Esophagus muscularis mucosa (tissue), 4 donors: ENCODE results near the gene ANKRD13D. TPM values are rescaled to one million over a fixed set of nuclear protein-coding genes. Genes with fewer than 3 reads are reported as not detected.

Experiments used
- DNase-seq: peaks from one replicate; pipeline ENCODE4 v3.0.0-alpha.2; 2017; ENCODE audit errors: extremely low spot score
- H3K27ac ChIP-seq, 4 donors: fragments of 200-600 bp; sonication (generic); replicated peaks in 1 of 4; 1 replicate in 3 of 4; 2 replicates in 1 of 4; pipeline ENCODE4 v1.5.1; 2016 to 2019; ENCODE audit warnings: mild to moderate bottlenecking in 1 of 4
- H3K27me3 ChIP-seq, 4 donors: fragments of 200-600 bp; sonication (generic); one replicate each; pipeline versions ENCODE4 v1.5.1 to v1.6.0; 2016 to 2019
- H3K36me3 ChIP-seq, 4 donors: fragments of 200-600 bp; sonication (generic); one replicate each; pipeline ENCODE4 v1.5.1; 2016 to 2019
- H3K4me1 ChIP-seq, 4 donors: fragments of 200-600 bp; sonication (generic); one replicate each; pipeline ENCODE4 v1.5.1; 2016 to 2019
- H3K4me3 ChIP-seq, 4 donors: fragments of 200-600 bp; sonication (generic); 1 replicate in 2 of 4; 2 replicates in 2 of 4; pipeline ENCODE4 v1.5.1; 2016 to 2019; ENCODE audit warnings: mild to moderate bottlenecking in 4 of 4, moderate library complexity in 1 of 4
- H3K9me3 ChIP-seq, 4 donors: fragments of 200-600 bp; sonication (generic); 1 replicate in 3 of 4; 2 replicates in 1 of 4; pipeline ENCODE4 v1.5.1; 2016 to 2019
- CTCF ChIP-seq, 3 experiments: fragments of 200-600 bp in 2 of 3; fragments of 450-650 bp in 1 of 3; sonication (generic) in 2 of 3; IDR thresholded peaks; one replicate each; pipeline ENCODE4 v1.5.1; 2017 to 2019; ENCODE audit warnings: antibody characterized with exemption in 3 of 3, mild to moderate bottlenecking in 2 of 3, moderate library complexity in 1 of 3
- EP300 ChIP-seq: sonication (generic); formaldehyde crosslinking; IDR thresholded peaks from one replicate; pipeline ENCODE4 v1.6.1; 2017; ENCODE audit warnings: antibody characterized with exemption
- POLR2A ChIP-seq: fragments of 450-650 bp; IDR thresholded peaks from one replicate; pipeline ENCODE4 v1.6.1; 2017; ENCODE audit warnings: antibody characterized with exemption, moderate library complexity, mild to moderate bottlenecking, low read depth
- POLR2AphosphoS5 ChIP-seq, 2 donors: sonication (generic); formaldehyde crosslinking; IDR thresholded peaks; one replicate each; pipeline ENCODE4 v1.6.1; 2017; ENCODE audit warnings: antibody characterized with exemption in 2 of 2
- WGBS: methylation state at CpG from one replicate; pipeline ENCODE4 v1.1.5; 2018; 5-methylcytosine and 5-hydroxymethylcytosine counted together
- intact Hi-C: fragments of 100-400 bp; cut with DNase I; formaldehyde crosslinking; loops from one replicate; pipeline ENCODE4 v1.15.1; 2023
- total RNA-seq, 4 donors: library from RNA; depleted of rRNA; stranded (reverse); fragments of >200 nt; gene quantifications; one replicate each; pipeline versions ENCODE4 v1.1.0 to v1.2.1, GENCODE V29; 2016

ANKRD13D gene
- total RNA-seq, 4 donors from 2014 or later, result 27.7 to 53.0 (median 39.5) TPM

GRCh38 chr11:67299471-67300191 is 10.5 kb downstream of the ANKRD13D start:
- intact Hi-C loops, result no loop called here
- Histone ChIP-seq H3K4me3 (no peak overlapping the region), H3K4me1 (peaks cover 23 to 33% (median 28%) of the 10 kb centered on the region in 4 donors), H3K9me3 (peaks cover 0 to 9% (median 3%) of the 10 kb centered on the region in 4 donors), H3K27me3 (no peaks in the 10 kb centered on the region), H3K36me3 (peaks cover 35 to 63% (median 50%) of the 10 kb centered on the region in 4 donors), H3K27ac (no peak overlapping the region)
- 96% methylated on average over 9 of the region's 29 CpGs for WGBS
- TF ChIP-seq POLR2AphosphoS5 (IDR thresholded peaks at IDR 0.05) (no peak), CTCF (IDR thresholded peaks at IDR 0.05) (no peak), POLR2A (no peak), EP300 (no peak)
- DNase-seq, result no peak

- Histone ChIP-seq H3K4me3 (no peak overlapping the region), H3K9me3 (peaks cover 0 to 9% (median 3%) of the 10 kb centered on the region in 4 donors), H3K36me3 (peaks cover 32 to 58% (median 43%) of the 10 kb centered on the region in 4 donors), H3K27me3 (no peaks in the 10 kb centered on the region), H3K27ac (no peak overlapping the region), H3K4me1 (peaks cover 24 to 38% (median 35%) of the 10 kb centered on the region in 4 donors)
- WGBS, result 98% methylated on average over 13 of the region's 13 CpGs
- TF ChIP-seq POLR2A (no peak), EP300 (no peak), CTCF (IDR thresholded peaks at IDR 0.05) (no peak), POLR2AphosphoS5 (IDR thresholded peaks at IDR 0.05) (no peak)
- no peak for DNase-seq
- intact Hi-C loops, result no loop called here
Observed at GRCh38 chr11:67300256-67300755, 11.2 kb downstream of the ANKRD13D start.

GRCh38 chr11:67300756-67301312 is 11.7 kb downstream of the ANKRD13D start:
- H3K36me3 ChIP-seq, result peaks cover 28 to 55% (median 40%) of the 10 kb centered on the region in 4 donors
- H3K4me3 ChIP-seq, result no peak overlapping the region
- H3K27ac ChIP-seq, result no peak overlapping the region
- peaks cover 24 to 42% (median 39%) of the 10 kb centered on the region in 4 donors for H3K4me1 ChIP-seq
- 96% methylated on average over 18 of the region's 22 CpGs for WGBS
- no peak for TF ChIP-seq CTCF (IDR thresholded peaks at IDR 0.05)
- no peak for TF ChIP-seq EP300
- no peak for TF ChIP-seq POLR2A
- TF ChIP-seq POLR2AphosphoS5 (IDR thresholded peaks at IDR 0.05), result no peak
- intact Hi-C loops, result no loop called here
- no peaks in the 10 kb centered on the region for H3K27me3 ChIP-seq
- H3K9me3 ChIP-seq, result peaks cover 0 to 4% (median under 1%) of the 10 kb centered on the region in 4 donors
- DNase-seq, result no peak

GRCh38 chr11:67301313-67301921 is 12.3 kb downstream of the ANKRD13D start:
- H3K4me3 ChIP-seq, result peak overlapping the region in 1 of 4 donors; percentile 79
- H3K4me1 ChIP-seq, result peaks cover 24 to 42% (median 39%) of the 10 kb centered on the region in 4 donors
- no peaks in the 10 kb centered on the region for H3K27me3 ChIP-seq
- WGBS, result 90% methylated on average over 2 of the region's 28 CpGs
- peaks cover 28 to 54% (median 40%) of the 10 kb centered on the region in 4 donors for H3K36me3 ChIP-seq
- DNase-seq, result no peak
- intact Hi-C loops, result no loop called here
- no peaks in the 10 kb centered on the region for H3K9me3 ChIP-seq
- H3K27ac ChIP-seq, result no peak overlapping the region
- TF ChIP-seq POLR2AphosphoS5 (IDR thresholded peaks at IDR 0.05) (no peak), CTCF (IDR thresholded peaks at IDR 0.05) (no peak), EP300 (no peak), POLR2A (no peak)
